Stomach (tissue), 9 donors: ENCODE data around the gene USP37. TPM values are rescaled to one million over a fixed set of nuclear protein-coding genes. Genes with fewer than 3 reads are reported as not detected.

Source experiments
- DNase-seq, 2 donors: peaks; one replicate each; pipeline versions ENCODE4 v3.0.0 to v3.0.0-alpha.2; 2013 to 2019
- H3K27ac ChIP-seq, 5 donors: fragments of 200-600 bp in 4 of 5; sonication (generic) in 4 of 5; one replicate each; pipeline ENCODE4 v1.5.1; 2013 to 2019; ENCODE audit warnings: mild to moderate bottlenecking in 1 of 5, moderate library complexity in 1 of 5
- H3K27me3 ChIP-seq, 3 donors: fragments of 200-600 bp; sonication (generic); one replicate each; pipeline ENCODE4 v1.5.1; 2017 to 2019; ENCODE audit warnings: mixed run types in 1 of 3
- H3K36me3 ChIP-seq, 4 donors: fragments of 200-600 bp; sonication (generic); 1 replicate in 3 of 4; 2 replicates in 1 of 4; pipeline ENCODE4 v1.5.1; 2016 to 2019
- H3K4me1 ChIP-seq, 4 donors: fragments of 200-600 bp; sonication (generic); one replicate each; pipeline ENCODE4 v1.5.1; 2016 to 2019
- H3K4me3 ChIP-seq, 4 donors: fragments of 200-600 bp; sonication (generic) in 3 of 4; one replicate each; pipeline ENCODE4 v1.5.1; 2016 to 2019; ENCODE audit warnings: mild to moderate bottlenecking in 1 of 4
- H3K9me3 ChIP-seq, 4 donors: fragments of 200-600 bp; sonication (generic); one replicate each; pipeline ENCODE4 v1.5.1; 2016 to 2019
- CTCF ChIP-seq, 7 experiments: fragments of 450-650 bp in 4 of 7; fragments of 200-600 bp in 3 of 7; sonication (generic) in 3 of 7; IDR thresholded peaks; one replicate each; pipeline ENCODE4 v1.5.1; 2016 to 2019; ENCODE audit warnings: antibody characterized with exemption in 7 of 7, control low read depth in 2 of 7, mild to moderate bottlenecking in 1 of 7
- EP300 ChIP-seq: sonication (generic); formaldehyde crosslinking; IDR thresholded peaks from one replicate; pipeline ENCODE4 v1.6.1; 2017; ENCODE audit warnings: antibody characterized with exemption
- POLR2A ChIP-seq, 4 donors: fragments of 450-650 bp; IDR thresholded peaks; one replicate each; pipeline ENCODE4 v1.6.1; 2016; ENCODE audit warnings: antibody characterized with exemption in 4 of 4, control low read depth in 2 of 4, mild to moderate bottlenecking in 1 of 4, moderate library complexity in 1 of 4
- POLR2AphosphoS5 ChIP-seq, 3 donors: sonication (generic); formaldehyde crosslinking; IDR thresholded peaks; one replicate each; pipeline ENCODE4 v1.6.1; 2016; ENCODE audit warnings: antibody characterized with exemption in 3 of 3
- WGBS, 5 donors: extraction: QIAGEN DNeasy Blood & Tissue Kit in 3 of 5; methylation state at CpG; one replicate each; pipeline versions ENCODE4 v1.1.5 to v1.1.7; 2013 to 2018; 5-methylcytosine and 5-hydroxymethylcytosine counted together
- intact Hi-C: fragments of 100-400 bp; cut with DNase I; formaldehyde crosslinking; loops from one replicate; pipeline ENCODE4 v1.15.1; 2023; ENCODE audit warnings: low total_unique reads
- polyA plus RNA-seq, 3 donors: library from polyadenylated mRNA; stranded (reverse); fragments of 200-250 nt; gene quantifications; one replicate each; pipeline ENCODE4 v1.2.3, GENCODE V29; 2013
- total RNA-seq, 5 donors: library from RNA; depleted of rRNA; stranded (reverse); fragments of >200 nt; gene quantifications; one replicate each; pipeline versions ENCODE4 v1.1.0 to v1.2.3, GENCODE V29; 2014 to 2016
- donor health status: healthy with polysubstance abuse.
- donor health status: Bipolar disorder and iron deficiency.
- donor health status: healthy.

The USP37 gene
- total and polyA plus RNA-seq, 8 donors: 1.6 to 81.4 (median 5.2) TPM

- H3K4me1 ChIP-seq: peaks cover 26 to 63% (median 47%) of the 10 kb centered on the region in 4 donors
- H3K27me3 ChIP-seq: no peaks in the 10 kb centered on the region
- intact Hi-C loops: no loop called here
- peaks cover 0 to 24% (median 17%) of the 10 kb centered on the region in 4 donors for H3K36me3 ChIP-seq
- peak overlapping the region; percentile 70 to 86 (median 84) for H3K4me3 ChIP-seq
- peak overlapping the region; percentile 89 to 100 (median 97) for H3K27ac ChIP-seq
- DNase-seq: peak; percentile 40 to 84
- H3K9me3 ChIP-seq: no peaks in the 10 kb centered on the region
- WGBS, 5 donors: 0 to 1% (median 0%) methylated on average over 16 to 31 of the region's 31 CpGs
- no peak for TF ChIP-seq POLR2A (IDR thresholded peaks at IDR 0.05)
Observed at GRCh38 chr2:218569038-218569431, 884 bp upstream of the USP37 start.

GRCh38 chr2:218567797-218568189 is 358 bp downstream of the USP37 start:
- peaks cover 26 to 68% (median 49%) of the 10 kb centered on the region in 4 donors for H3K4me1 ChIP-seq
- H3K9me3 ChIP-seq: no peaks in the 10 kb centered on the region
- TF ChIP-seq POLR2AphosphoS5 (IDR thresholded peaks at IDR 0.05) (no peak), POLR2A (IDR thresholded peaks at IDR 0.05) (no peak), CTCF (IDR thresholded peaks at IDR 0.05) (no peak), EP300 (no peak)
- intact Hi-C loops: no loop called here
- peak overlapping the region; percentile 89 to 100 (median 97) for H3K27ac ChIP-seq
- DNase-seq: no peak
- 0 to 1% (median 1%) methylated on average over 19 of the region's 19 CpGs for WGBS, 5 donors
- H3K4me3 ChIP-seq: peak overlapping the region; percentile 70 to 86 (median 84)
- no peaks in the 10 kb centered on the region for H3K27me3 ChIP-seq
- peaks cover 0 to 17% (median 14%) of the 10 kb centered on the region in 4 donors for H3K36me3 ChIP-seq

- no peaks in the 10 kb centered on the region for H3K27me3 ChIP-seq
- no peak for TF ChIP-seq POLR2A (IDR thresholded peaks at IDR 0.05)
- TF ChIP-seq POLR2AphosphoS5 (IDR thresholded peaks at IDR 0.05): no peak
- TF ChIP-seq EP300: no peak
- no peak for TF ChIP-seq CTCF (IDR thresholded peaks at IDR 0.05)
- peaks cover 0 to 23% (median 20%) of the 10 kb centered on the region in 4 donors for H3K36me3 ChIP-seq
- no peaks in the 10 kb centered on the region for H3K9me3 ChIP-seq
- intact Hi-C loops: no loop called here
- no peak for DNase-seq
- 64 to 95% (median 78%) methylated on average over 1 of the region's 1 CpG for WGBS, 5 donors
- no peak overlapping the region for H3K4me3 ChIP-seq
- peaks cover 26 to 54% (median 48%) of the 10 kb centered on the region in 4 donors for H3K4me1 ChIP-seq
- H3K27ac ChIP-seq: peak overlapping the region in 2 of 5 donors; percentile 9 to 100
Observed at GRCh38 chr2:218566296-218566695, 1.9 kb downstream of the USP37 start.

- Histone ChIP-seq H3K36me3 (peaks cover 6 to 44% (median 42%) of the 10 kb centered on the region in 4 donors), H3K27me3 (no peaks in the 10 kb centered on the region), H3K27ac (peak overlapping the region in 2 of 5 donors; percentile 3 to 29), H3K9me3 (no peaks in the 10 kb centered on the region), H3K4me3 (no peak overlapping the region), H3K4me1 (peaks cover 8 to 32% (median 26%) of the 10 kb centered on the region in 4 donors)
- intact Hi-C loops: no loop called here
- WGBS, 5 donors: 82 to 100% (median 95%) methylated on average over 1 of the region's 1 CpG
- DNase-seq: no peak
- TF ChIP-seq POLR2AphosphoS5 (IDR thresholded peaks at IDR 0.05) (no peak), CTCF (IDR thresholded peaks at IDR 0.05) (no peak), POLR2A (IDR thresholded peaks at IDR 0.05) (no peak), EP300 (no peak)
Observed at GRCh38 chr2:218564056-218564455, 4.1 kb downstream of the USP37 start.

- peaks cover 0 to 10% (median 4%) of the 10 kb centered on the region in 4 donors for H3K4me1 ChIP-seq
- 87 to 96% (median 94%) methylated on average over 3 of the region's 3 CpGs for WGBS, 5 donors
- no peak overlapping the region for H3K27ac ChIP-seq
- intact Hi-C loops: no loop called here
- H3K9me3 ChIP-seq: no peaks in the 10 kb centered on the region
- TF ChIP-seq POLR2A (IDR thresholded peaks at IDR 0.05) (no peak), POLR2AphosphoS5 (IDR thresholded peaks at IDR 0.05) (no peak), CTCF (IDR thresholded peaks at IDR 0.05) (no peak), EP300 (no peak)
- H3K27me3 ChIP-seq: no peaks in the 10 kb centered on the region
- H3K4me3 ChIP-seq: no peak overlapping the region
- DNase-seq: no peak
- peaks cover 13 to 78% (median 78%) of the 10 kb centered on the region in 4 donors for H3K36me3 ChIP-seq
Observed at GRCh38 chr2:218558986-218559385, 9.2 kb downstream of the USP37 start.
